H1 (cell line): ENCODE measurements around the gene HS6ST2. TPM values are rescaled to one million over a fixed set of nuclear protein-coding genes. Genes with fewer than 3 reads are reported as not detected.

Experiments
- CTCF ChIA-PET: fragments of 300-600 bp; sonication (Branson Sonifier 250); formaldehyde crosslinking; loops from one replicate; lab custom pipeline; 2021; ENCODE audit not compliant: partially characterized antibody; lab: Charles Lee
- POLR2A ChIA-PET: fragments of 300-600 bp; sonication (Branson Sonifier 250); formaldehyde crosslinking; loops from one replicate; lab custom pipeline; 2021; ENCODE audit warnings: inconsistent platforms; ENCODE audit not compliant: partially characterized antibody; lab: Charles Lee
- DNase-seq, 2 experiments: peaks; one replicate each; pipeline versions ENCODE4 v3.0.0 to v3.0.0-alpha.2; 2010 to 2022; ENCODE audit warnings: low spot score in 2 of 2, low read depth in 1 of 2, mixed read lengths in 1 of 2
- FAIRE-seq: peaks from 2 replicates; lab custom pipeline; 2011; peaks lifted over from hg19 to GRCh38; lab: Jason Lieb, UNC
- H2AFZ ChIP-seq: 2 replicates; pipeline ENCODE4 v1.8.1; 2012; ENCODE audit warnings: low read length, inconsistent platforms
- H2AK5ac ChIP-seq: 2 replicates; pipeline ENCODE4 v1.6.1; 2013; ENCODE audit warnings: low read depth, low read length
- H2BK120ac ChIP-seq: replicated peaks from 2 replicates; pipeline ENCODE3; 2013; ENCODE audit warnings: low read depth, low read length, inconsistent platforms
- H2BK12ac ChIP-seq: 2 replicates; pipeline ENCODE4 v1.6.1; 2013; ENCODE audit warnings: low read depth, low read length
- H2BK15ac ChIP-seq: 2 replicates; pipeline ENCODE4 v1.6.1; 2013; ENCODE audit warnings: low read length
- H2BK20ac ChIP-seq: 2 replicates; pipeline ENCODE4 v1.6.1; 2013; ENCODE audit warnings: low read length
- H2BK5ac ChIP-seq: 2 replicates; pipeline ENCODE4 v1.6.1; 2013; ENCODE audit warnings: low read depth, low read length
- H3K14ac ChIP-seq: 2 replicates; pipeline ENCODE4 v1.6.1; 2013; ENCODE audit warnings: inconsistent platforms; ENCODE audit not compliant: insufficient read length
- H3K18ac ChIP-seq: 2 replicates; pipeline ENCODE4 v1.6.1; 2013; ENCODE audit warnings: low read length; ENCODE audit errors: extremely low read depth
- H3K23ac ChIP-seq: 2 replicates; pipeline ENCODE4 v1.6.1; 2013; ENCODE audit warnings: inconsistent platforms; ENCODE audit not compliant: insufficient read length
- H3K23me2 ChIP-seq: 2 replicates; pipeline ENCODE4 v1.6.1; 2013; ENCODE audit warnings: low read depth, low read length
- H3K27ac ChIP-seq: 2 replicates; pipeline ENCODE4 v1.6.1; 2011; ENCODE audit warnings: low read depth, low read length, inconsistent platforms
- H3K27me3 ChIP-seq, 4 experiments: replicated peaks in 1 of 4; 1 replicate in 1 of 4; 2 replicates in 3 of 4; pipeline versions ENCODE4 v1.6.1 to v1.8.1; 2011 to 2013; ENCODE audit warnings: low read length in 3 of 4, mild to moderate bottlenecking in 3 of 4, inconsistent platforms in 2 of 4, mixed read lengths in 2 of 4, moderate library complexity in 1 of 4; ENCODE audit not compliant: control insufficient read depth in 3 of 4, insufficient read depth in 3 of 4; ENCODE audit errors: extremely low read depth in 1 of 4
- H3K36me3 ChIP-seq, 4 experiments: 2 replicates each; pipeline versions ENCODE4 v1.6.1 to v1.8.1; 2011 to 2013; ENCODE audit warnings: mild to moderate bottlenecking in 4 of 4, low read length in 3 of 4, moderate library complexity in 2 of 4, control low read depth in 1 of 4, inconsistent platforms in 1 of 4; ENCODE audit not compliant: insufficient read depth in 4 of 4, control insufficient read depth in 2 of 4
- H3K4ac ChIP-seq: replicated peaks from 2 replicates; pipeline ENCODE3; 2013; ENCODE audit warnings: low read length, low read depth, mixed read lengths, inconsistent platforms; ENCODE audit not compliant: insufficient read length
- H3K4me1 ChIP-seq, 4 experiments: replicated peaks in 1 of 4; 1 replicate in 1 of 4; 2 replicates in 3 of 4; pipeline versions ENCODE4 v1.6.1 to v1.8.1; 2011 to 2013; ENCODE audit warnings: low read length in 3 of 4, inconsistent platforms in 2 of 4, mixed read lengths in 1 of 4; ENCODE audit not compliant: insufficient read depth in 4 of 4, control insufficient read depth in 3 of 4
- H3K4me2 ChIP-seq, 2 experiments: 2 replicates each; pipeline versions ENCODE4 v1.6.1 to v1.8.1; 2011 to 2013; ENCODE audit warnings: low read depth in 2 of 2, low read length in 2 of 2, control low read depth in 1 of 2, inconsistent platforms in 1 of 2, mild to moderate bottlenecking in 1 of 2; ENCODE audit not compliant: insufficient read depth in 1 of 2
- H3K4me3 ChIP-seq, 4 experiments: fragments of 200-600, 300-600 bp in 1 of 4; sonication (generic), shearing (Covaris generic), sonication (Bioruptor Twin) in 1 of 4; 2 replicates each; pipeline versions ENCODE4 v1.5.1 to v1.8.1; 2011 to 2016; ENCODE audit warnings: low read length in 4 of 4, low read depth in 3 of 4, control low read depth in 2 of 4, inconsistent platforms in 2 of 4, mild to moderate bottlenecking in 2 of 4, mixed read lengths in 1 of 4, moderate library complexity in 1 of 4; ENCODE audit not compliant: insufficient read depth in 2 of 4; ENCODE audit errors: extremely low read depth in 1 of 4
- H3K56ac ChIP-seq: replicated peaks from 2 replicates; pipeline ENCODE3; 2013; ENCODE audit warnings: low read depth, mild to moderate bottlenecking, mixed read lengths, low read length, inconsistent platforms; ENCODE audit not compliant: insufficient read length
- H3K79me1 ChIP-seq: 2 replicates; pipeline ENCODE4 v1.6.1; 2013; ENCODE audit warnings: low read depth, low read length, control low read depth
- H3K79me2 ChIP-seq, 2 experiments: 2 replicates each; pipeline versions ENCODE4 v1.6.1 to v1.8.1; 2012 to 2013; ENCODE audit warnings: low read length in 2 of 2, mild to moderate bottlenecking in 2 of 2, inconsistent platforms in 1 of 2; ENCODE audit not compliant: insufficient read depth in 2 of 2, control insufficient read depth in 1 of 2
- H3K9ac ChIP-seq, 4 experiments: replicated peaks in 1 of 4; 1 replicate in 1 of 4; 2 replicates in 3 of 4; pipeline versions ENCODE4 v1.6.1 to v1.8.1; 2011 to 2013; ENCODE audit warnings: low read depth in 3 of 4, low read length in 3 of 4, control low read depth in 2 of 4, mild to moderate bottlenecking in 2 of 4, moderate library complexity in 2 of 4, inconsistent platforms in 1 of 4; ENCODE audit errors: extremely low read depth in 1 of 4
- H3K9me3 ChIP-seq, 2 experiments: 2 replicates each; pipeline versions ENCODE4 v1.6.1 to v1.8.1; 2012 to 2013; ENCODE audit warnings: mild to moderate bottlenecking in 2 of 2, moderate library complexity in 2 of 2, control low read depth in 1 of 2, inconsistent platforms in 1 of 2, low read depth in 1 of 2, low read length in 1 of 2, mixed read lengths in 1 of 2; ENCODE audit not compliant: insufficient read depth in 2 of 2
- H4K20me1 ChIP-seq, 2 experiments: replicated peaks in 1 of 2; 2 replicates each; pipeline versions ENCODE3 to v1.8.1; 2011 to 2013; ENCODE audit warnings: inconsistent platforms in 2 of 2, low read length in 2 of 2, mild to moderate bottlenecking in 1 of 2; ENCODE audit not compliant: insufficient read depth in 2 of 2, control insufficient read depth in 1 of 2
- H4K5ac ChIP-seq: 2 replicates; pipeline ENCODE4 v1.6.1; 2013; ENCODE audit warnings: low read length, low read depth, mixed read lengths, inconsistent platforms; ENCODE audit not compliant: insufficient read length
- H4K8ac ChIP-seq: 2 replicates; pipeline ENCODE4 v1.8.0; 2013; ENCODE audit warnings: mild to moderate bottlenecking, moderate library complexity, low read length, inconsistent platforms; ENCODE audit not compliant: insufficient read depth; ENCODE audit errors: extremely low read depth
- H4K91ac ChIP-seq: replicated peaks from 2 replicates; pipeline ENCODE3; 2013; ENCODE audit warnings: low read length, mixed read lengths, inconsistent platforms; ENCODE audit not compliant: insufficient read length
- BACH1 ChIP-seq: IDR thresholded peaks from 2 replicates; pipeline ENCODE4 v1.6.1; 2012; ENCODE audit warnings: low read length, improper control_type of control experiment
- BRCA1 ChIP-seq: IDR thresholded peaks from 2 replicates; pipeline ENCODE4 v1.6.1; 2012; ENCODE audit warnings: low read depth, low read length, improper control_type of control experiment
- CHD2 ChIP-seq: IDR thresholded peaks from 2 replicates; pipeline ENCODE4 v1.6.1; 2012; ENCODE audit warnings: low read length, improper control_type of control experiment
- EP300 ChIP-seq, 2 experiments: IDR thresholded peaks; 1 replicate in 1 of 2; 2 replicates in 1 of 2; pipeline ENCODE4 v1.6.1; 2011 to 2012; ENCODE audit warnings: low read depth in 2 of 2, low read length in 2 of 2, mild to moderate bottlenecking in 2 of 2, borderline replicate concordance in 1 of 2, inconsistent platforms in 1 of 2, moderate library complexity in 1 of 2
- FOSL1 ChIP-seq: IDR thresholded peaks from 2 replicates; pipeline ENCODE4 v1.6.1; 2011; ENCODE audit warnings: mild to moderate bottlenecking, low read depth, low read length, moderate library complexity; ENCODE audit not compliant: insufficient read depth
- GABPA ChIP-seq: IDR thresholded peaks from 2 replicates; pipeline ENCODE4 v1.6.1; 2011; ENCODE audit warnings: mild to moderate bottlenecking, low read length, moderate library complexity, borderline replicate concordance; ENCODE audit not compliant: insufficient read depth
- GTF2F1 ChIP-seq: IDR thresholded peaks from 2 replicates; pipeline ENCODE4 v1.6.1; 2012; ENCODE audit warnings: low read depth, low read length, improper control_type of control experiment, borderline replicate concordance
- JUND ChIP-seq: IDR thresholded peaks from 2 replicates; pipeline ENCODE4 v1.6.1; 2011; ENCODE audit warnings: mild to moderate bottlenecking, improper control_type of control experiment, low read length
- KDM1A ChIP-seq: fragments of 200-600, 300-600 bp; sonication (generic); IDR thresholded peaks from 2 replicates; pipeline ENCODE4 v1.7.1; 2016; ENCODE audit warnings: mild to moderate bottlenecking, low read length, borderline replicate concordance
- KDM5A ChIP-seq: fragments of 200-600 bp; IDR thresholded peaks from 2 replicates; pipeline ENCODE4 v1.7.1; 2012; ENCODE audit warnings: mild to moderate bottlenecking, low read length, inconsistent platforms, mixed read lengths
- POU5F1 ChIP-seq: IDR thresholded peaks from 2 replicates; pipeline ENCODE4 v1.6.1; 2011; ENCODE audit warnings: low read depth, mild to moderate bottlenecking, low read length, moderate library complexity
- SAP30 ChIP-seq: fragments of 300-600 bp; sonication (generic); IDR thresholded peaks from 2 replicates; pipeline ENCODE4 v1.7.1; 2012; ENCODE audit warnings: low read length, moderate library complexity, mild to moderate bottlenecking, inconsistent platforms; ENCODE audit not compliant: insufficient read depth, insufficient replicate concordance
- TAF1 ChIP-seq: IDR thresholded peaks from 2 replicates; pipeline ENCODE4 v1.6.1; 2011; ENCODE audit warnings: mild to moderate bottlenecking, low read depth, low read length
- TAF7 ChIP-seq: optimal IDR thresholded peaks from 2 replicates; pipeline ENCODE3; 2011; ENCODE audit warnings: low read depth, mild to moderate bottlenecking, inconsistent platforms, low read length, moderate library complexity, borderline replicate concordance
- WGBS, 2 experiments: shearing (Covaris generic) in 1 of 2; methylation state at CpG; one replicate each; pipeline versions ENCODE4 v1.1.6 to v1.1.7; 2013 to 2015; ENCODE audit warnings: low lambda C conversion rate in 2 of 2, mixed read lengths in 2 of 2, inconsistent platforms in 1 of 2, low coverage in 1 of 2, missing lambda C conversion rate in 1 of 2; ENCODE audit not compliant: insufficient replicate concordance in 2 of 2, insufficient coverage in 1 of 2, insufficient read length in 1 of 2; ENCODE audit errors: extremely low coverage in 1 of 2, missing lambda C conversion rate in 1 of 2; 5-methylcytosine and 5-hydroxymethylcytosine counted together
- polyA plus RNA-seq, 7 experiments: library from polyadenylated mRNA; depleted of rRNA in 3 of 7; stranded (reverse) in 5 of 7; unstranded in 2 of 7; fragments of >200 nt in 5 of 7; fragments of 200-250 nt in 2 of 7; gene quantifications; 1 replicate in 5 of 7; 2 replicates in 1 of 7; 4 replicates in 1 of 7; pipeline versions ENCODE4 v1.2.1 to v1.2.3, GENCODE V29; 2011 to 2013; ENCODE audit warnings: missing spikeins in 2 of 7, mixed read lengths in 2 of 7
- total RNA-seq: library from RNA; stranded (reverse); fragmentation: NEBNext Ultra II Directional; extraction: Animal tissue kit (Norgen Biotek cat#: 25700); gene quantifications from 2 replicates; pipeline ENCODE4 v1.2.1, GENCODE V29; 2021

Gene HS6ST2
- total and polyA plus RNA-seq, 2 of the 8 experiments (the other 6 are each of a cell fraction or from before 2014, with no cell fraction given), result 3.9 TPM

GRCh38 chrX:132802033-132802432 lies 156.4 kb downstream of the HS6ST2 start:
- no peak overlapping the region for H2BK20ac ChIP-seq
- 78% methylated on average over 4 of the region's 4 CpGs; no CpG with 5 or more reads in 1 of the 2 experiments for WGBS, 2 experiments
- no peak overlapping the region for H2BK15ac ChIP-seq
- no peak overlapping the region for H2AFZ ChIP-seq
- no peak overlapping the region for H3K56ac ChIP-seq
- FAIRE-seq (no peak), DNase-seq (no peak)
- H2BK5ac ChIP-seq, result no peak overlapping the region
- no peak overlapping the region for H2AK5ac ChIP-seq
- POLR2A ChIA-PET, result no interaction called here
- no peak overlapping the region for H4K8ac ChIP-seq
- no peaks in the 10 kb centered on the region for H4K20me1 ChIP-seq
- no peak overlapping the region for H3K4me3 ChIP-seq
- CTCF ChIA-PET, result no interaction called here
- H3K9ac ChIP-seq, result no peak overlapping the region
- peaks cover 0 to 4% (median under 1%) of the 10 kb centered on the region in 4 experiments; a peak in 2 of 7 replicates for H3K4me1 ChIP-seq
- H3K79me1 ChIP-seq, result no peaks in the 10 kb centered on the region
- no peak overlapping the region for H3K4ac ChIP-seq
- no peak overlapping the region for H2BK12ac ChIP-seq
- H3K23me2 ChIP-seq, result no peaks in the 10 kb centered on the region
- no peak overlapping the region for H3K27ac ChIP-seq
- H3K4me2 ChIP-seq, result no peak overlapping the region; a peak in 1 of 4 replicates
- H3K36me3 ChIP-seq, result no peaks in the 10 kb centered on the region
- no peak overlapping the region for H4K91ac ChIP-seq
- H4K5ac ChIP-seq, result no peak overlapping the region
- no peak overlapping the region for H2BK120ac ChIP-seq
- no peaks in the 10 kb centered on the region for H3K27me3 ChIP-seq
- H3K79me2 ChIP-seq, result no peaks in the 10 kb centered on the region
- no peak overlapping the region for H3K18ac ChIP-seq
- H3K9me3 ChIP-seq, result peaks cover 0 to 2% of the 10 kb centered on the region in 2 experiments; a peak in 1 of 4 replicates
- H3K14ac ChIP-seq, result no peak overlapping the region
- H3K23ac ChIP-seq, result no peak overlapping the region
- TF ChIP-seq CHD2, result no peak
- no peak for TF ChIP-seq BACH1
- TF ChIP-seq BRCA1, result no peak
- TF ChIP-seq SAP30, result no peak
- no peak for TF ChIP-seq TAF1
- no peak for TF ChIP-seq GTF2F1
- no peak for TF ChIP-seq GABPA
- TF ChIP-seq KDM1A, result no peak
- no peak for TF ChIP-seq KDM5A
- no peak for TF ChIP-seq FOSL1
- no peak for TF ChIP-seq TAF7
- TF ChIP-seq EP300 (IDR thresholded peaks at IDR 0.05; ENCODE audit: borderline replicate concordance in 1 of 2, low read depth in 2 of 2, low read length in 2 of 2), result no peak
- no peak for TF ChIP-seq JUND
- no peak for TF ChIP-seq POU5F1
